D721Med (cell line): ENCODE measurements around the gene NOTUM.

Experiments
- DNase-seq: peaks from one replicate; pipeline ENCODE4 v3.0.0; 2011; ENCODE audit warnings: low spot score; ENCODE audit not compliant: insufficient read length
- FAIRE-seq: peaks from 2 replicates; lab custom pipeline; 2011; peaks lifted over from hg19 to GRCh38; lab: Jason Lieb, UNC
- CTCF ChIP-seq: IDR thresholded peaks from 2 replicates; pipeline ENCODE4 v1.5.1; 2012; ENCODE audit warnings: mild to moderate bottlenecking, control low read depth; ENCODE audit not compliant: insufficient read depth; ENCODE audit errors: missing control alignments

The NOTUM gene

GRCh38 chr17:82006468-82007227, 45.7 kb upstream of the NOTUM start:
- FAIRE-seq: no peak
- DNase-seq: no peak
- TF ChIP-seq CTCF: no peak

- DNase-seq: no peak
- FAIRE-seq: no peak
- no peak for TF ChIP-seq CTCF
Observed at GRCh38 chr17:82005701-82006348, 44.8 kb upstream of the NOTUM start.

- DNase-seq (no peak), FAIRE-seq (no peak)
- TF ChIP-seq CTCF: no peak
Observed at GRCh38 chr17:82004517-82005455, 43.8 kb upstream of the NOTUM start.

GRCh38 chr17:82003411-82004381, 42.7 kb upstream of the NOTUM start:
- FAIRE-seq (no peak), DNase-seq (no peak)
- TF ChIP-seq CTCF: no peak

GRCh38 chr17:82001571-82002056, 40.6 kb upstream of the NOTUM start:
- no peak for TF ChIP-seq CTCF
- DNase-seq: no peak
- no peak for FAIRE-seq
